SK-N-MC (cell line): ENCODE results near the gene CARD11.

Experiments
- EZH2 ChIP-seq: fragments of 200-600 bp; sonication (generic); IDR thresholded peaks from one replicate; pipeline ENCODE4 v1.6.1; 2017; ENCODE audit warnings: antibody characterized with exemption
- FOXP2 ChIP-seq: optimal IDR thresholded peaks from 2 replicates; pipeline ENCODE3; 2011; ENCODE audit warnings: mild to moderate bottlenecking, moderate library complexity; ENCODE audit not compliant: insufficient read depth; ENCODE audit errors: extremely low read length, control extremely low read depth
- POLR2AphosphoS5 ChIP-seq: IDR thresholded peaks from 2 replicates; pipeline ENCODE4 v1.6.1; 2012; ENCODE audit warnings: mild to moderate bottlenecking, low read depth, low read length, borderline replicate concordance

- TF ChIP-seq POLR2AphosphoS5: no peak
- TF ChIP-seq EZH2: no peak
- TF ChIP-seq FOXP2: no peak
Measured at GRCh38 chr7:3076700-3077099, 33.0 kb upstream of the CARD11 start.
